T-helper 9 cell (primary cell): Measurements from ENCODE around the gene XXYLT1.

Experiments used
- DNase-seq: peaks from one replicate; pipeline ENCODE4 v3.0.0-alpha.2; 2020

The XXYLT1 gene

DNA sequence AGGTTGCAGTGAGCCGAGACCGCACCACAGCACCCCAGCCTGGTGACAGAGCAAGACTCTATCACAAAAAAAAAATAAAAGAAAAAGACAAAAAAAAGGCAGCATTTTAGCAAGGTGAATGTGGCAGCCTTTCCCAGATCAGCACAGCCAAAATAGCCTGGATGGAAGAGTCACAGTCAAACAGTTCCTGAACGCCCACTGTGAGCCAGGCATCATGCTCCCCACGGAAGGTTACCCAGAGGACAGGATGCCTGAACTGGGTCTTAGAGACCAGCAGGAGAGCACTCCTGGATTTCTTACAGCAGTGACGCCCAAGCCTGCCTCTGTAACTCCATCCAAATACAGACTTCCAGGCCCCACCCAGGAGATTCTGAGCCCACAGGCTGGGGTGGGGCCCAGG lies 4.5 kb downstream of the XXYLT1 start:
- no peak for DNase-seq

DNA sequence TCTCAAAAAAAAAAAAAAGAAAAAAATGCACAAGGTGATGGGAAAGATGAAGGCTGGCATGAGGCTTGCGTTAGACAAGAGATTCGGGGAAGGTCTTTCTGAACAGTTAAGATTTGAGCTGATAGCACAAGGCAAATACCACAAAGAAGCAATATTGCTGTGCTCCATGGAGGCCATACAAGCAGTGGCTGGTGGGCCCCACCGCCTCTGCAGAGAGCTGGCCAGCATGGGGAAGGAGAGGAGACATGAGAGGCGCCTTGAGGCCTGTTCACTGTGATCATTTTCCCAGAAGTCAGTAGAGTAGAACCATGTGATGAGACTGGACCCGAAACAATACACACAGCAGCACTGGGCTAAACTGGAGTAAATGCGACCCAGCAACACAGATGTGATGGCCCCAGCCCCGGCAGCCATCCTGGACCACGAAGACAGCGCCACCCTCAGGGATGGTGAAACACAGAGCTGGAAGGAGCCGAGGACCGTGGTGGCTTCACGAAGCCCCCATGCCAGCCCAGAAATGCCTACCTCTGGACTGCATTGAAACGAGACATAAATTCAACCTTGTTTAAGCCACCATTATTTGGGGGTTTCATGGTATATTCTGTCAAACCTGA lies 5.5 kb downstream of the XXYLT1 start:
- DNase-seq = no peak

- DNase-seq = no peak
These were observed 6.9 kb downstream of the XXYLT1 start for GRCh38 chr3:195263925-195264600.

DNA sequence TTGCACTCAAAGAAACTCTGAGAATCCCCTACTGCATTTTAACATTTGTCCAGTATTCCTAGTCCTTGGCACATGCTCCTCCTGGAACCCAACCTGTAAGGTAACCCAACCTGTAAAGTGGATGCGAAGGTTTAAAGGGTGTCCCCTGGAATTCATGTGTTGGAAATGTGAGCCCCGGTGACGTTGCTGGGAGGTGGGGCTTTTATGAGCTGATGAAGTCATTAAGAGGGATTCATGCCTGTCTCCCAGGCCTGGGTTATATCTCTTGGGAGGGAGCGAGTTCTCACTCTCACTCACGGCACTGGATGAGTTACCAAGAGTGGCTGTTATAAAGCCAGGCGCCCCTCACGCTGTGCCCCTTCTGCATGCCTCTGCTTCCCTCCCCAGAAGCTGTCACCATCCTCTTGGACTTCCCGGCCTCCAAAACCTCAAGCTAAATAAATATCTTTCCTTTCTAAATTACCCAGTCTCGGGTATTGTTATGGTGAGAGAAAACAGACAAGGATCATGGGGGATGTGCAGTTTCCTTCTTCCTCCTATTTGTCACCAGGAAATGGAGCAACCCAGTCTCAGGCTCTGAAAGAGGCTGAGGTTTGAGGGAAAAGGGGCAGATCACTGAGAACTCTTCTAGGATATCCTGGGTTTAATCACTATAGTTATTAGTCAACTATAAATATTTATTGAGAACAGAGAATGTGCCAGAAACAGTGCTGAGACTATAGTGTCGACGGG lies 7.6 kb downstream of the XXYLT1 start:
- DNase-seq = no peak

- no peak for DNase-seq
These were observed 9.0 kb downstream of the XXYLT1 start for GRCh38 chr3:195261925-195262324.

- DNase-seq = no peak
These were observed 10.6 kb downstream of the XXYLT1 start for GRCh38 chr3:195260280-195260905.

- peak; percentile 88 for DNase-seq
These were observed 11.3 kb downstream of the XXYLT1 start for GRCh38 chr3:195259475-195260279.

- DNase-seq = no peak
These were observed 11.8 kb downstream of the XXYLT1 start for GRCh38 chr3:195259154-195259474.

DNA sequence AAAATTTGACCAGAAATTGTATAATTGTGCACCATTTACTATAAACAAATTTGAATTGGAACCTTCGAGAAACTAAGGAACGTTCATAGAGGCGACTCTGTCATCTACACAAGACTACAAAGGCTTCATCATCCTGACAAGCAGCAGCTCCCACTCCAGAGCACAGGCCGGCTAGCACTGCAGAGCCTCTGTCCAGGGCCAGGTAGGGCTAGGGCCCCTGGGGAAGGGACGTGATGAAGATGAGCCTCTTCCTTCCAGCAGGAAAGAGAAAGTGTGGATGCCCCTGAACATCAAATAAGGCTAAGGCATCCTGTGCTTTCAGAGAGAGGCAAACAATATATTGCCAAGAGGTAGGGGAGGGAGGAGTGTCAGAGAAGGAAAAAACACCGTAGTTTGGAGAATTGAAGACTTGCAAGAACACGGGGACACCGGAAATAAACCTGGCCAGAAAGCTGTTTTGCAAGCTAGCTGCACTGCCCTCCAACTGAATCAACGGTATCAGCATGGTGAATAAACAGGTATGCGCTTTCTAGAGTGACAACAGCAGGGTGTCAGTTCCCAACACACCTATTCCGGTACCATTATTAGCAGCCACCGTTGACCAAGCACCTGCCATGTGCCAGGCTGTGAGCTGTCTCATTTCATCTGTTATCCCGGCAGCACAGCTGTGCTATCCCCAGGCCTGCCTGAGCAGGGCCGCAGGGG lies 12.4 kb downstream of the XXYLT1 start:
- DNase-seq = no peak

- DNase-seq = no peak
These were observed 13.2 kb downstream of the XXYLT1 start for GRCh38 chr3:195257454-195258448.

DNA sequence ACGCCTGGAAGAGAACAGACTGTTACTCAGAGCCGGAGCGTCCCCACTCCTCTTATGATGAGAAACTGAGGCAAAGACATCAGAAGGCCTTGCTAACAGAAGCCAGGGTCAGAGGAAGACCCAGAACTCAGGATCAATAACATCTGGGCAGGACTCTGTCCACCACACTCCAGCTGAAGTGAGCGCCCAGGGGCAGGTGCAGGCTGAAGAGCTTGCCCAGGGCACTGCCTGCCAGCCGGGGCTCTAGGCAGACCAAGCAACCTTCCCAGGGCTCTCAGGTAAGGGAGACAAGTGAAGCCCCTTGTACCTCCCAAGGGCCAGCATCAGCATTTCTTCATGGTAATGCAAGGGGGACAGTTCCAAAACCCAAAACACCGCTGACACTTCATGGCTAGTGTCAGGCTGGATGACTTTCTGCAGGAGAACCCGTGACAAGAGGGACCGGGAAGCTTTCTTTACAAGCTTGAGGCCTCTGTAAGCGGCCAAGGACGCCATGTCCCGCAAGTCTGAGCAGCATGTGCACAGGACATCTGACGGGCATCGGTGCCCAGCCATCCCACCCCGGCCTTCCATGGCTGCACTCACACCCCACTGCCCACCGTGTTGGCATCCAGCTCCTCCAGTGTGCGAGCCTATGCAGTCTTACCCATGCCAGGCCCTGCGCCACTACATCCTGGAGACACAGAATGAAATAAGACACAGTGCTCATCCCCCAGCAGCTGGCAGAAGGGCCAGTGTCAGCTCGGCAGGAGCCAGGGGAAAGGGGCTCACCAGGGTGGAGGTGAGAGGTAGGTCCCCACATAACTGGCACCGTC lies 14.1 kb downstream of the XXYLT1 start:
- DNase-seq = no peak

DNA sequence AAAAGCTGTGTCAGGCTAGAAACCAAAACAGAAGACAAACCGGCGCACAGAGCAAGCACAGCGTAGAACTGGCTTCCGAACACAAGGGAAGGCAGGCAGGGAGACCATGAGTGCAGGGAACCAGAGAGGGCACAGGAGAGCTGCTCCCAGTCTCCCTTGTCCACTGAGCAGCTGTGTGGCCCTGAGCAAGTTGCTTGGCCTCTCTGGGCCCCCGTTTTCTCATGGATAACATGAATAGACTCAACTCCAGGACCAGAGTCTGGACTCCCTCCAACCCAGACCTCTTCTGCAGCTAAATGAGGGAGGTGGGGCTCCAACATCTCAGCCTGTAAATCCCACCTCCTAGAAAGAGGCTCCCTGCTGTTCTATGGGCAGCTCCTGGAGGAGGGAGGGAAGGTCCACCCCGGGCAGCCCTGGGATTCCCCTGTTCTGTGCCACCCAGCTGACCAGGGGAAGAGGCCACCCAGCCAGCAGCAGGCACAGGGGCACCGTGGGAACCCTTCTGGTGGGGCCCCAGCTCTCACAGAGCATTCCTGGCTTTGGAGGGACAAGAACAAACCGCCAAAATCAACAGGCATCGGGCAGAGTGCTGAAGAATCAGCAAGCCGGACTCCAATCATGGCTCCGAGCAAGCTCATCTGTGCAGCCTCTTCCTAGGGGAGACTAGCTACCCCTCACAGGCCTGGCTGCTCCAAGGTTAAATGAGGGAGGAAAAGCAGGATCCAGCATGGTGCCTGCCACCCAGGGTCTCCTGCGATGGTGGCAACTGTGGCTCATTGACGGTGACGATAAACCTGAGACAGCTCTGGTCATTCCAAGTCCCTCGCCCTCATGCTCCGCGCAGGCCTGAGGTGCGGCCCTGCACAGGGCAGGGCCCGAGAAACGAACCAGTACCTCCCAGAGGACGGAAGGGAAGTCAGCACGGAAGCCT lies 15.1 kb downstream of the XXYLT1 start:
- no peak for DNase-seq

DNA sequence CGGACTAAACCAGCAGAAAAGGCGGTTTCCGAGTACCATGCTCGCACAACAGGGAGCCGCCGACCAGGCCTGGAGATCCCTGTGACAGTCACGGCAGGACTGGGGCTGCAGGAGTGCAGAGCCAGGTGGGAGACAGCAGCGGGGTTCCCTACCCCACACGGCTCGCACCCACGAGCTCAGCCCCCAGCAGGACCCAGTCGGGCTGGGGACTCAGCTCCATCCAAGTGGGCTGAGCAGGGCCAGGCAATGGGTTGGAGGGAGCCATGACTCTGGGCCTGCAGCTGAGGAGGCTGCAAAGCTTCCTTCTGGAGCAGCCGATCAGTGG lies 15.8 kb downstream of the XXYLT1 start:
- DNase-seq = no peak

GRCh38 chr3:195254454-195255175 lies 16.3 kb downstream of the XXYLT1 start:
- DNase-seq = no peak

DNA sequence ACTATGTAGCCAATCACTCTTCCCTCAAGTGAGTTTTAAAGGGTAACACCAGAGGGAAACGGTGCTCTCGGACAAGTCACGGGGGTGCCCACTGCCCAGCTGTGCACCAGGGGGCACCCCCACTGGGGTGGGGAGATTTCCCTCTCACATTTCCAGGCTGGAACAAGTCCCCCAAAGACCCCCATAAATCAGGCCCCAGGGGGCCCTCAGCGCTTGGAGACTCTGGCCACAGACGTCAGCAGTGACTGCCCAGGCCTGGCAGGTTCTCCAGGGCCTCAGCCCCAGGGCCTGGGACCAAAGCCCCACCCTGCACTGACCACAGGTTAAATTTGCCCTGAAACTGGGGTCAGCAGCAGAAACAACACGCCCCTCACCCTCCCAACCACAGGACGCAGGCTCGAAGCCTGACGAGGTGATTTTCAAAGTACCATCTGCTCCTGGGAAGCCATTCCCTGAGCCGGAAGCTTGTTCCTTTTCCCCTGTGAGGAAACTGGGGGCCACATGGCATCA lies 17.0 kb downstream of the XXYLT1 start:
- DNase-seq = no peak

DNA sequence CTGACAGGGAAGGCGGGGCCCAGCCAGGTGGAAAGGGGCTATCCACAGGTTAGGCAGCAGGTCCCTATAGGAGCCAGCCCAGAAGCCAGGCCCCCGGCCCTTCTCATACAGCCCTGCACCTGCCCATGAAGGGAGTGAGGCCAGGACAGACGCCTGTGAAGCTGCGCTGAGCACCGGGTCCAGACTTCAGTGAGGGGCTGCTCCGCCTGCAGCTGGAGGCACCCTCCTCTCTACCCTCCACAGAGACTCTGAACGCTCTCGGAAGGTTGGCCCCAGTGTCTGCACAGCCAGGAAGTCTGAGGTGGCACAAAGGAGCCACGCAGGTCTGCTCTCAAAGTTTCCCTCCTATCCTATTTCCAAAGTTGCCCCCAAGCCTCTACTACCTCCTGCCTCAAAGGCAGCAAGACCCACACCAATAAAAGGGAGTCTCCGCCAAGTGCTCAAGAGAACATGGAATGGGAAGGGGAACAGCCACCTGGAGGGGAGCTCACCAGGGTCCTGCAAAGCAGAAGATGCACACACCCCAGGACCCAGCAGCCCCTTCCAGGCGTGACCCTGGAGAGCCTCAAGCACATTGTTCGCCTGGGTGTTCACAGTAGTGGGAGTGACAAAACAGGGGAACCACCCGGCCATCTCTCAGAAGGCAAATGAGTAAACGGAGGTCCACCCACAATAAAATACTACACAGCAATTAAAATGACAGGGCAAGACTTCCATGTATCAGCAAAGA lies 19.5 kb downstream of the XXYLT1 start:
- no peak for DNase-seq

DNA sequence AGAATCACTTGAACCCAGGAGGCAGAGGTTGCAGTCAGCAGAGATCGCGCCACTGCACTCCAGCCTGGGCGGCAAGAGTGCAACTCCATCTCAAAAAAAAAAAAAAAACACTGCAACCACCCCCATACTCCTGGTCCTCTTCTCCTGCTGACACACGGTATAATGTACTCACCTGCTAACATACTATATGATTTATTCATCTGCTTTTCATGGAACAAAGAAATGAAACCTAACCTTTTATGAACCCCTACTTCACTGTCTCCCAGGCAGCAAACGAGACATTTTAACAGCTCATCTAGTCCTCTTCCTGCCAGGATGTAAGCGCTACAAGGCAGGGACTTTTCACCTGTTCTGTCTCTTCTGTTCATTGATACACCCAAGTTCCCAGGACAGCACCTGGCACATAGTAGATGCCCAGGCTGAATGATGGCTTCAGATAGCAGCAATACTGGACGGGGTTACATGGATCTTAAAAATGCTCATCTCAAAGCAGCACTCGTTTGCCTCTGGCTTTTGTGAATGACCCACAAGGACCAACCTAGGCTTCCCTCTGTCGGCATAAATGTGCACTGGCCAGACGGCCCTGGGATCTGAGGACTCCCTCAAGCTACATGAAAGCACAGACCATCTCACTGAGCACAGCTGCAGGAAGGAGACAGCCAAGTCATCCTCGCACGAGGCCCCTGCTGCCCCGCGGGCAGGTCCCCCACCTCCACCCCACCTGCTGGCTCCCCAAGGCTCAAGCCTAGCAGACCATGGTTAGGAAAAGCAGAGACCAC lies 20.3 kb downstream of the XXYLT1 start:
- DNase-seq = no peak
